SKM-1 treated with dmso at 0.1 percent for 144 hours (cell line): ENCODE results near the gene SIAH3.
"Not testable (repeated sequence)": the region's sequence is repeated elsewhere in the genome, so short reads cannot be mapped to it uniquely, and the experiment has no call there.

Experiments
- DNase-seq: peaks from one replicate; lab custom pipeline; 2025; ENCODE audit not compliant: unreplicated experiment; lab: John Stamatoyannopoulos, UW

Gene SIAH3

GRCh38 chr13:45783346-45784043 is 68.1 kb downstream of the SIAH3 start:
- no peak for DNase-seq

- DNase-seq: no peak
These were observed 69.1 kb downstream of the SIAH3 start for GRCh38 chr13:45782327-45783045.

DNA sequence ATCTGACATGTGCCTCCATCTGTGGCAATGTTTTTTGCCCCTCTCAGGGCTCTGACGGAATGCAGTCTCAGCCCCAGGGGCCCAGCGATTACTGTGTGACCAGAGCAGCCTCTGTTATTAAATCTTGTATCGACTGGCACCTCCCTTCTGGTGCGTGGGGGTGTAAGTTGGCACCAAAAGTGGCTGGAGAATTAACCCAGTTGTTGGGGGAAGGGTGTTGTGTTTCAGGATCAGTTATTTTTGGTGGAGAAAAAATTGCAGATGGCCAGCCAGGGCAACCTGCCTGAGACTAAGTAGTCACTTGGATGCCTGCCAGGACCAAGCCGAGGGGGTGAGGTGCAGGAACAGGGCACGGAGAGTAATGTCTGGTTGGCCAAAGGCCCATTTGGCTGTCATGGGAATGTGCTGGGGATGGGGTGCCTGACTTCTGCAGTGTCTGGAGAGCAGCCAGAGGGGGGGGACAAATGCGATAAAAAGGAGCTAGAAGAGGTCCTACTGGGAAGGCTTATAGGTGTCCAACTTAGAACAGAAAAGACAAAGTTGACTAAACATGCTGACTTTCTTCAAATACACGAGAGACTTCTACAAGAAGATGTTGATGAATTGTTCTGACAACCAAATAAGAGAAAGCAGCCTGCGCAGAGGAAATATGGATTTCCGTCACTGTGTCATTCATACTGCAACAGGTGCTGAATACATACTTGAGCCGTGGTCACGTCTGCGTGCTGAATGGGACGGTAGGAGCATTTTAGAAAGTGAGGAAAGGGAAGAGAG is 69.8 kb downstream of the SIAH3 start:
- no peak for DNase-seq

- no peak for DNase-seq
These were observed 71.7 kb downstream of the SIAH3 start for GRCh38 chr13:45779901-45780300.

DNA sequence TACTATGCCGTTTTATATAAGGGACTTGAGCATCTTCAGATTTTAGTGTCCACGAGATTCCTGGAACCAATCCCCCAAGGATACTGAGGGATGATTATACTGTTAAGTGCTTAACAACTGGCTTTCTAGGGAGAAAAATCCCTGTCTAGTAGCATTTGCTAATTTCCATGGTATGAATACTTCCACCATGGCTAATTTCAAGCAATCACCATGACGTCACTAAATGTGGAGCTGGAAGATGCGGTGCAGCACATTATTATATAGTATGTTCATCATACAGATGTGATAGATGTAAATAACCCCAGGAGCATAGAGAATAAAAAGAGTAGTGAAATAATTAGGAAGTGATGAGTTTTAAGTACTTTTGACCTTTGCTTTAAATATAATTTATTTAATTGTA is 72.7 kb downstream of the SIAH3 start:
- no peak for DNase-seq

GRCh38 chr13:45776748-45777147 is 74.8 kb downstream of the SIAH3 start:
- no peak for DNase-seq

DNA sequence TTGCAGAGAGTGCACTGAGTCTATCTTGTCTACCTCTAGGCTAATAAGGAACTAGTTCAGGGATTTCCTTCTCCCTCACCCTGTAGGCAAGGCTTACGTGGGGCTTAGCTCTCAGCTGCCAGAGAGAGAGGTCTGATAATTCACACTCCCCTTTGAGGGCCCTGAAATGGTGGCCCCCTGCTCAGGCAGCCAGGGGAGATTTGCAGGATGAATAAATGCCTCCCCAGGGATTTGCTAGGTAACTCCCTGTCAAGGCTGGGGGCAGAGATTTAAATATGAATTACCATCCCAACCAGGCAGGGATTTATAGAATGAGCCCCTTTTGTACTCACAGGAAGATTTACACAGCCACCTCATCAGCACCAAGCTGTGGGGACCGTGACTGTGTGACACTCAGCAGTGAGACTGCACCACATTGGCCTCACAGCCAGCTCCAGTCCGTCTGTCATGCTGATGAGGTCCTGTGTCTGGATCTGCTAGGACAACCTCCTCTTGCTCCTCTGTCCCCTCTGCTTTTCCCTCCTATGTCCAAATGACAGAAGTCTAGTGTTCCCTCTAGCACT is 76.1 kb downstream of the SIAH3 start:
- DNase-seq: no peak

- no peak for DNase-seq
These were observed 77.6 kb downstream of the SIAH3 start for GRCh38 chr13:45773944-45774343.

GRCh38 chr13:45773236-45773635 is 78.3 kb downstream of the SIAH3 start:
- DNase-seq: no peak

- DNase-seq: no peak
These were observed 80.7 kb downstream of the SIAH3 start for GRCh38 chr13:45770886-45771285.

DNA sequence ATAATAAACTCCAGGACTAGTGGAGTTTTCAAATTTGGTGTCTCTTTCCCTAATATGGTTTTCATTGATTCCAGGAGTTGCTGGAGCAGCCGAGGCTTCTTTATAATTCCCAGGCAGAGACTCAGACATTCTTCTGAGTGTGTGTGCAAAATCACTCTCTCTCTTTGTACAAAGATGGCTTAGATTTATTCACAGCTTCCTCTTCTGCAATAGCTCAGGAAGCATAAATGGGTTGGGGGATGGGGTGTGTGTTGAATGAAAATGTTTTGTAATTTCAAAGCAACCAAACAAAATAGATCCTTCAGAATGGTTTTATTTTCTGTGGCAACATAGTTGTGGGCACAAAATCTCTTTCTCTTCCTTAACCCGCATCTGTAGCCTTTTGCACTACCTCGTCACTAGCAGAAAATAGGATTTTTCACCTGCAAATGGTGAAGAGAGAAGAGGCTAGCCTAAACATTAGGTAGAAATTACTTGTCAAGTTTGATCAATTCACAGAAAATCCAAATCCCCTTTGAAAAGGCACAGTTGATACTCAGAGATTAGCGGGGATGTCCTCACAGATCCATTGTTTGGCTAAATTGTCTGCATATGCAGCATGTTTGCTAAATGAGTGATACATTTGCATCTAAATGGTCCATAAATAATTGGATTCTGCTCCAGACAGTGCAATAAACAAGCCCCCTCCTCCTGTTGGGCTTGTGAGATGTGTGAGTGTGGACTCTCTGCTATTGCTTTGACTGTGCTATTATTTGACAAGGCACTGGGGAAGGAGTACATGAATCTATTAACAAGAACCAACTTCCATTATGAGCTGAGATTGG is 82.7 kb downstream of the SIAH3 start:
- peak; percentile 12 for DNase-seq

GRCh38 chr13:45765464-45765863 is 86.1 kb downstream of the SIAH3 start:
- no peak for DNase-seq

DNA sequence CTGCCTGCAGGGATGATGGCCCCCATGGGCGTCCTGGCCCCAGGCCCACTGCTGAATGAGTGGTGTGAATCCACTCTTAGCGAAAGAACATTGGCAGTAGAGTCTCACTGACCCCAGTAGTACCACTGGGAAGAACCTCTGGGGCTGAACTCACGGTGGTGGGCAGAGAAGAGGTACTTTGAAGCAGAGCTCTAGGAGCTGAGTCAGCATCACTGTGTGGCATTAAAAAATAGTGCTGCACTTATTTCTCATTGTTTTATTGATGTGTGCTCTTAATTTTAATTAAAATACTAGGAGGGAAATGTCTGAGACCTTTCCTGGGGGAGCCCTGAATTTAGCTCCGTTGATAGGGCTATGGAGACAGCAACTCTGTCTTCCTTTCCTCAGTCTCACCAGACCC is 88.1 kb downstream of the SIAH3 start:
- DNase-seq: no peak

DNA sequence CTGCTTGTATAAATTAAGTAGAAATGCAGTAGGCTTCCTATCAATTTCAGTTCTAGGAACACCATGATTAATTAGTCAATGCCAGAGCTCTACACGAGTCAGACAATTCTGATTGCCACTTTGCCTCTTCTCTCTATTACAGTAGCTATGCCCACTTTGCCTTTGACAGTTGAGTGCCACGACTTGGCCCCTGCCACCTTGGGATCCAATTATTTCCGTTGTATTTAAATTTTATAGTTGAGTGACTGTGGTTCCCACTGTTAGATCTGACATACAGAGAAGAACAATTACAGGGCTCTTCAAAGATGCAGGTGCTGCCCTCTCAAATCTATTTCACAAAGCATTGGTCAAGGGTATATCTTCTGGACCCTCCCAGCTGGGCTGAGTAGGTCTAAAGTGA is 94.0 kb downstream of the SIAH3 start:
- DNase-seq: not testable (repeated sequence)

GRCh38 chr13:45756498-45756897 is 95.1 kb downstream of the SIAH3 start:
- DNase-seq: not testable (repeated sequence)

GRCh38 chr13:45752510-45752909 is 99.0 kb downstream of the SIAH3 start:
- DNase-seq: peak; percentile 64

- DNase-seq: no peak
These were observed 99.7 kb downstream of the SIAH3 start for GRCh38 chr13:45751885-45752284.

DNA sequence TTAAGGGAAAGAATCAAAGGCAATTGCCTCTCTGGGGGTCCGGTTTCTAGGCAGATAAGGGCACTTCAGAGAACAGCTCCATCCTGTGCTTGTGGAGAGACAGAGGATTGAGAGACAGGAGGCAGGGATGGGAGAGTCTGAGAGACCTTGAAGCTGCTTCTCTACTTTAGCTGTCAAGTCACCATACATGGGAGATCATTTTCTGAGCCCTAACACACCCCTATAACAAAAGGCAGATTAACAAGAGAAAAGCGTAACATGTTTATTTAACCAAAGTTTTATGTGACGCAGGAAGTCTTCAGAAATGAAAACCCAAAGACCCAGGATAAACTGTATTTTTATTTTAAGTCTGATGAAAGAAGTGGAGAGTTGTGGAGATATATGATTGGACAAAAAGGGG is 101.0 kb downstream of the SIAH3 start:
- DNase-seq: no peak

GRCh38 chr13:45748941-45749759 is 102.4 kb downstream of the SIAH3 start:
- no peak for DNase-seq

DNA sequence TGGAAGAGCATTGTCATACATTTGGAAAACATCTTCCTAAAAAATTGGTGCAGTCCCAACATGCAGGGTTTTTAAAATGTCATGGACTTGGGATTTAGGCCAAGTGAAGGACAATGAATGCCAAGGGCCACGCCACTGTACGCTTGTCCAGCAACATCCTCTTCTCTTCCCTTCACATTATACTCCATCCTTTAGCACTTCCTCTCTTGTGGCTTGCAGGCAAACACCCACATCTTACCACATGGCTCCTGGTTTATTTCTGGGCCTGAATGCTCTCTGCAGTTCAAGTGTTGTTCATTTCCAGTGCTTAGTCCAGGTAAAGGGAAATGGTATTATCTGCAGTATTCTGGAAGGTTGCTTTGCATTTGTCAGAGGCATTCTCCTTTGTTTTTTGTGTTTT is 104.5 kb downstream of the SIAH3 start:
- DNase-seq: peak; percentile 86
